H9 (cell line): ENCODE results near the gene SLC2A14. TPM values are rescaled to one million over a fixed set of nuclear protein-coding genes. Genes with fewer than 3 reads are reported as not detected.

Source experiments
- DNase-seq: peaks from one replicate; pipeline ENCODE4 v3.0.0-alpha.2; 2017
- H2AFZ ChIP-seq: one replicate; pipeline ENCODE4 v1.6.1; 2013; ENCODE audit warnings: mild to moderate bottlenecking, low read length, control low read depth, moderate library complexity
- H2AK5ac ChIP-seq: 2 replicates; pipeline ENCODE4 v1.6.1; 2013; ENCODE audit warnings: low read length, control low read depth, mixed read lengths; ENCODE audit not compliant: insufficient read length
- H2BK120ac ChIP-seq: one replicate; pipeline ENCODE4 v1.6.1; 2013; ENCODE audit warnings: low read depth, mild to moderate bottlenecking, low read length, control low read depth, inconsistent platforms; ENCODE audit not compliant: poor library complexity, severe bottlenecking
- H2BK12ac ChIP-seq: 2 replicates; pipeline ENCODE4 v1.6.1; 2013; ENCODE audit warnings: low read length, control low read depth, mixed read lengths, low read depth; ENCODE audit not compliant: insufficient read length
- H2BK15ac ChIP-seq: 2 replicates; pipeline ENCODE4 v1.6.1; 2013; ENCODE audit warnings: low read depth, low read length, control low read depth
- H2BK20ac ChIP-seq: one replicate; pipeline ENCODE4 v1.6.1; 2013; ENCODE audit warnings: low read depth, mild to moderate bottlenecking, low read length, control low read depth, inconsistent platforms; ENCODE audit not compliant: poor library complexity, severe bottlenecking
- H2BK5ac ChIP-seq: 2 replicates; pipeline ENCODE4 v1.6.1; 2013; ENCODE audit warnings: low read length, control low read depth, mixed read lengths; ENCODE audit not compliant: insufficient read length
- H3K14ac ChIP-seq: 2 replicates; pipeline ENCODE4 v1.6.1; 2013; ENCODE audit warnings: low read length, control low read depth; ENCODE audit not compliant: insufficient read depth
- H3K18ac ChIP-seq: 2 replicates; pipeline ENCODE4 v1.6.1; 2013; ENCODE audit warnings: low read depth, mild to moderate bottlenecking, mixed read lengths, low read length, control low read depth; ENCODE audit not compliant: insufficient read length
- H3K23ac ChIP-seq: 2 replicates; pipeline ENCODE4 v1.6.1; 2013; ENCODE audit warnings: low read length, control low read depth, mixed read lengths, low read depth; ENCODE audit not compliant: insufficient read length
- H3K23me2 ChIP-seq: 2 replicates; pipeline ENCODE4 v1.6.1; 2013; ENCODE audit warnings: low read depth, mild to moderate bottlenecking, mixed read lengths, low read length, control low read depth; ENCODE audit not compliant: insufficient read length, poor library complexity, severe bottlenecking
- H3K27ac ChIP-seq: 2 replicates; pipeline ENCODE4 v1.5.1; 2013; ENCODE audit warnings: low read length, control low read depth, mixed read lengths, low read depth; ENCODE audit not compliant: insufficient read length
- H3K27me3 ChIP-seq: 2 replicates; pipeline ENCODE4 v1.6.1; 2013; ENCODE audit warnings: low read length, control low read depth, inconsistent platforms; ENCODE audit not compliant: insufficient read depth
- H3K4ac ChIP-seq: 2 replicates; pipeline ENCODE4 v1.6.1; 2013; ENCODE audit warnings: low read depth, mild to moderate bottlenecking, control low read depth, inconsistent platforms, low read length, moderate library complexity
- H3K4me1 ChIP-seq: 2 replicates; pipeline ENCODE4 v1.6.1; 2013; ENCODE audit warnings: low read length, control low read depth, inconsistent platforms; ENCODE audit not compliant: insufficient read depth
- H3K4me2 ChIP-seq: 2 replicates; pipeline ENCODE4 v1.6.1; 2013; ENCODE audit warnings: low read length, control low read depth, mixed read lengths; ENCODE audit not compliant: insufficient read length, insufficient read depth
- H3K56ac ChIP-seq: 2 replicates; pipeline ENCODE4 v1.6.1; 2013; ENCODE audit warnings: low read depth, mild to moderate bottlenecking, mixed read lengths, low read length, control low read depth; ENCODE audit not compliant: insufficient read length
- H3K79me1 ChIP-seq: 2 replicates; pipeline ENCODE4 v1.6.1; 2013; ENCODE audit warnings: low read depth, mild to moderate bottlenecking, moderate library complexity, low read length, control low read depth, inconsistent platforms; ENCODE audit not compliant: insufficient read depth, poor library complexity, severe bottlenecking
- H3K79me2 ChIP-seq: 2 replicates; pipeline ENCODE4 v1.6.1; 2013; ENCODE audit warnings: low read length, control low read depth, inconsistent platforms; ENCODE audit not compliant: insufficient read depth
- H3K9ac ChIP-seq: 2 replicates; pipeline ENCODE4 v1.6.1; 2013; ENCODE audit warnings: low read length, control low read depth, mixed read lengths; ENCODE audit not compliant: insufficient read length; ENCODE audit errors: extremely low read depth
- H3K9me3 ChIP-seq: one replicate; pipeline ENCODE4 v1.6.1; 2013; ENCODE audit warnings: low read depth, low read length, inconsistent platforms; ENCODE audit not compliant: control insufficient read depth
- H3T11ph ChIP-seq: one replicate; pipeline ENCODE4 v1.6.1; 2013; ENCODE audit warnings: mild to moderate bottlenecking, low read length, control low read depth, inconsistent platforms
- H4K20me1 ChIP-seq: one replicate; pipeline ENCODE4 v1.6.1; 2013; ENCODE audit not compliant: control insufficient read depth, insufficient read length, insufficient read depth
- H4K5ac ChIP-seq: 2 replicates; pipeline ENCODE4 v1.6.1; 2013; ENCODE audit warnings: low read depth, mild to moderate bottlenecking, mixed read lengths, low read length, control low read depth; ENCODE audit not compliant: insufficient read length
- H4K8ac ChIP-seq: replicated peaks from 2 replicates; pipeline ENCODE4 v1.6.1; 2013; ENCODE audit warnings: low read length, control low read depth, mixed read lengths, low read depth; ENCODE audit not compliant: insufficient read length
- H4K91ac ChIP-seq: 2 replicates; pipeline ENCODE4 v1.6.1; 2013; ENCODE audit warnings: low read depth, mild to moderate bottlenecking, moderate library complexity, mixed read lengths, low read length, control low read depth; ENCODE audit not compliant: insufficient read length
- H3K27ac Mint-ChIP-seq, 3 experiments: 2 replicates in 2 of 3; 3 replicates in 1 of 3; pipeline ENCODE4 v1.8.0; 2020 to 2021; ENCODE audit warnings: mixed read lengths in 3 of 3, mild to moderate bottlenecking in 1 of 3, moderate library complexity in 1 of 3
- H3K27me3 Mint-ChIP-seq: 2 replicates; pipeline ENCODE4 v1.8.0; 2021; ENCODE audit warnings: low read depth, mild to moderate bottlenecking, moderate library complexity, mixed read lengths
- H3K36me3 Mint-ChIP-seq, 3 experiments: 2 replicates in 2 of 3; 3 replicates in 1 of 3; pipeline ENCODE4 v1.8.0; 2020 to 2021; ENCODE audit warnings: low read depth in 3 of 3, mixed read lengths in 3 of 3; ENCODE audit not compliant: insufficient read depth in 1 of 3
- H3K4me1 Mint-ChIP-seq, 2 experiments: 2 replicates each; pipeline ENCODE4 v1.8.0; 2020; ENCODE audit warnings: mixed read lengths in 2 of 2
- H3K4me3 Mint-ChIP-seq, 2 experiments: 2 replicates in 1 of 2; 3 replicates in 1 of 2; pipeline ENCODE4 v1.8.0; 2020 to 2021; ENCODE audit warnings: mild to moderate bottlenecking in 2 of 2, mixed read lengths in 2 of 2, moderate library complexity in 1 of 2
- H3K9me3 Mint-ChIP-seq, 2 experiments: 2 replicates in 1 of 2; 3 replicates in 1 of 2; pipeline ENCODE4 v1.8.0; 2020; ENCODE audit warnings: mild to moderate bottlenecking in 2 of 2, mixed read lengths in 2 of 2, moderate library complexity in 1 of 2
- WGBS: extraction: QIAGEN DNeasy Blood & Tissue Kit; methylation state at CpG from one replicate; pipeline ENCODE4 v1.1.7; 2013; ENCODE audit warnings: missing lambda C conversion rate, low lambda C conversion rate, mixed read lengths; ENCODE audit not compliant: insufficient read length; ENCODE audit errors: extremely low coverage; 5-methylcytosine and 5-hydroxymethylcytosine counted together
- total RNA-seq: library from RNA; stranded (reverse); gene quantifications from 2 replicates; pipeline ENCODE4 v1.2.1, GENCODE V29; 2021
- TF ChIP-seq, protein P1 (sequence below): fragments of 200-600 bp; sonication (generic); conservative IDR thresholded peaks from 3 replicates; pipeline ENCODE4 v1.8.0; 2021; ENCODE audit warnings: antibody characterized with exemption, mild to moderate bottlenecking

SLC2A14 gene
- total RNA-seq, 1 experiment from 2014 or later: 19.1 TPM

DNA sequence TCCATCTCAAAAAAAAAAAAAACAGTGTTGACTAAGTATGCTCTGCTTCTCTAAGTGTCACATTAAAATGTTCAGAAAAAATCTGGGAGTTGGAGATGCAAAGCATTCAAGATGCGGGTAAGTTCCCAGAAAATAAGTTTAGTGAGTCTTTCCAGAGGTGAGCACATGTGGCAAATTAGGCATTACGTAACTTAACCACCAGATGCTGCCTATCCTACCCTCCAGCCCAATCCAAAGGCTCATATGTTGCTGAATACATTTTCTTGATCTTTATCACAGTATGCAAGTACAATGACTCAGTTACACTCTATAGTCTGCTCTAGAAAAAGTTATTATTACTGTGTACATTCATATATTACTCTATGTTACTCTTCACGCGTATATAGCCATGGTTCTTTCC is 3.6 kb downstream of the SLC2A14 start:
- H3K4me1 Mint-ChIP-seq: peaks cover 5 to 6% of the 10 kb centered on the region in 2 experiments; a peak in 3 of 4 replicates
- no peak overlapping the region for H3K4me3 Mint-ChIP-seq
- Histone ChIP-seq H3K23me2 (no peaks in the 10 kb centered on the region), H3K56ac (no peak overlapping the region), H3K79me2 (no peaks in the 10 kb centered on the region), H3K23ac (no peak overlapping the region), H3K4me2 (no peak overlapping the region), H3K4me1 (no peaks in the 10 kb centered on the region), H4K91ac (no peak overlapping the region), H2BK20ac (no peak overlapping the region), H4K8ac (no peak overlapping the region), H3K4ac (no peak overlapping the region), H3K9me3 (no peaks in the 10 kb centered on the region), H4K20me1 (no peaks in the 10 kb centered on the region), H2BK15ac (no peak overlapping the region), H3T11ph (no peak overlapping the region), H3K14ac (no peak overlapping the region), H2AFZ (no peak overlapping the region), H3K9ac (no peak overlapping the region), H3K27me3 (no peaks in the 10 kb centered on the region), H2BK120ac (no peak overlapping the region), H2BK5ac (no peak overlapping the region), H3K18ac (no peak overlapping the region), H3K27ac (no peak overlapping the region), H2BK12ac (no peak overlapping the region), H4K5ac (no peak overlapping the region), H2AK5ac (no peak overlapping the region), H3K79me1 (no peaks in the 10 kb centered on the region)
- peaks cover 0 to 3% of the 10 kb centered on the region in 2 experiments; a peak in 2 of 5 replicates for H3K9me3 Mint-ChIP-seq
- H3K27ac Mint-ChIP-seq: no peak overlapping the region
- WGBS: no CpG with 5 or more reads among the region's 4 CpGs
- no peak for DNase-seq
- H3K36me3 Mint-ChIP-seq: no peaks in the 10 kb centered on the region; a peak in 1 of 7 replicates
- H3K27me3 Mint-ChIP-seq: no peaks in the 10 kb centered on the region
- TF ChIP-seq, protein P1, sequence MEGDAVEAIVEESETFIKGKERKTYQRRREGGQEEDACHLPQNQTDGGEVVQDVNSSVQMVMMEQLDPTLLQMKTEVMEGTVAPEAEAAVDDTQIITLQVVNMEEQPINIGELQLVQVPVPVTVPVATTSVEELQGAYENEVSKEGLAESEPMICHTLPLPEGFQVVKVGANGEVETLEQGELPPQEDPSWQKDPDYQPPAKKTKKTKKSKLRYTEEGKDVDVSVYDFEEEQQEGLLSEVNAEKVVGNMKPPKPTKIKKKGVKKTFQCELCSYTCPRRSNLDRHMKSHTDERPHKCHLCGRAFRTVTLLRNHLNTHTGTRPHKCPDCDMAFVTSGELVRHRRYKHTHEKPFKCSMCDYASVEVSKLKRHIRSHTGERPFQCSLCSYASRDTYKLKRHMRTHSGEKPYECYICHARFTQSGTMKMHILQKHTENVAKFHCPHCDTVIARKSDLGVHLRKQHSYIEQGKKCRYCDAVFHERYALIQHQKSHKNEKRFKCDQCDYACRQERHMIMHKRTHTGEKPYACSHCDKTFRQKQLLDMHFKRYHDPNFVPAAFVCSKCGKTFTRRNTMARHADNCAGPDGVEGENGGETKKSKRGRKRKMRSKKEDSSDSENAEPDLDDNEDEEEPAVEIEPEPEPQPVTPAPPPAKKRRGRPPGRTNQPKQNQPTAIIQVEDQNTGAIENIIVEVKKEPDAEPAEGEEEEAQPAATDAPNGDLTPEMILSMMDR: no peak
